Mucosa of descending colon (tissue), 3 donors: ENCODE data around the gene LIPK. TPM values are rescaled to one million over a fixed set of nuclear protein-coding genes. Genes with fewer than 3 reads are reported as not detected.
A peak's percentile ranks its signal among the peaks of the same experiment; 100 is the strongest.

Experiments used
- ATAC-seq: fragments of 200-7000 bp; cut with Tn5 transposase; one replicate; pipeline ENCODE4 v1.9.1; 2020; ENCODE audit warnings: mild to moderate bottlenecking, moderate library complexity
- DNase-seq, 3 donors: peaks; one replicate each; pipeline ENCODE4 v3.0.0-alpha.2; 2020
- H3K36me3 ChIP-seq: fragments of 200-600 bp; one replicate; pipeline ENCODE4 v1.8.0; 2021; ENCODE audit warnings: low read depth, mild to moderate bottlenecking
- H3K4me1 ChIP-seq: fragments of 200-600 bp; one replicate; pipeline ENCODE4 v1.8.0; 2021; ENCODE audit warnings: low read depth, mild to moderate bottlenecking
- H3K4me3 ChIP-seq: fragments of 200-600 bp; one replicate; pipeline ENCODE4 v1.8.0; 2021; ENCODE audit warnings: mild to moderate bottlenecking
- H3K9me3 ChIP-seq: fragments of 200-600 bp; one replicate; pipeline ENCODE4 v1.8.0; 2021; ENCODE audit warnings: mild to moderate bottlenecking
- intact Hi-C, 2 donors: fragments of 100-400 bp; cut with DNase I in 1 of 2; cut with micrococcal nuclease in 1 of 2; formaldehyde crosslinking; loops; one replicate each; pipeline versions ENCODE4 v1.11.0 to v1.11.1; 2022; cut with DNase I, micrococcal nuclease
- long read RNA-seq, 2 donors: library from polyadenylated mRNA; unstranded; transcript quantifications; one replicate each; pipeline ENCODE4 v2.0.0, GENCODE V29; 2019 to 2021
- total RNA-seq, 3 donors: library from RNA; stranded (reverse); fragmentation: NEBNext Ultra II Directional in 2 of 3; extraction: Animal tissue kit (Norgen Biotek cat#: 25700) in 2 of 3; gene quantifications; one replicate each; pipeline versions ENCODE4 v1.2.1 to v1.2.4, GENCODE V29; 2021 to 2023
- TF ChIP-seq, protein P1 (sequence below): fragments of 200-600 bp; IDR thresholded peaks from one replicate; pipeline ENCODE4 v1.8.0; 2022; ENCODE audit warnings: antibody characterized with exemption, mild to moderate bottlenecking
- donor health status: DM: no; HTN: no; CAD: no; lungs with moderate emphysema.
- donor health status: DM: no; HTN: no; CAD: no.
- donor health status: DM: no; HTN: yes; CAD: no.

Gene LIPK, protein sequence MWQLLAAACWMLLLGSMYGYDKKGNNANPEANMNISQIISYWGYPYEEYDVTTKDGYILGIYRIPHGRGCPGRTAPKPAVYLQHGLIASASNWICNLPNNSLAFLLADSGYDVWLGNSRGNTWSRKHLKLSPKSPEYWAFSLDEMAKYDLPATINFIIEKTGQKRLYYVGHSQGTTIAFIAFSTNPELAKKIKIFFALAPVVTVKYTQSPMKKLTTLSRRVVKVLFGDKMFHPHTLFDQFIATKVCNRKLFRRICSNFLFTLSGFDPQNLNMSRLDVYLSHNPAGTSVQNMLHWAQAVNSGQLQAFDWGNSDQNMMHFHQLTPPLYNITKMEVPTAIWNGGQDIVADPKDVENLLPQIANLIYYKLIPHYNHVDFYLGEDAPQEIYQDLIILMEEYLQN
- not detected for total RNA-seq
- long read RNA-seq, donor 1, result 0 reads
- long read RNA-seq, donor 2, result 0 reads

- ATAC-seq, result no peak
- no peak for DNase-seq
- intact Hi-C loops, result no loop called here
These were observed at the start of gene LIPK for GRCh38 chr10:88705958-88706357. LIPK (plus strand) TSS chr10:88706249; CDS start chr10:88724544, 18,295 bp downstream.

DNA sequence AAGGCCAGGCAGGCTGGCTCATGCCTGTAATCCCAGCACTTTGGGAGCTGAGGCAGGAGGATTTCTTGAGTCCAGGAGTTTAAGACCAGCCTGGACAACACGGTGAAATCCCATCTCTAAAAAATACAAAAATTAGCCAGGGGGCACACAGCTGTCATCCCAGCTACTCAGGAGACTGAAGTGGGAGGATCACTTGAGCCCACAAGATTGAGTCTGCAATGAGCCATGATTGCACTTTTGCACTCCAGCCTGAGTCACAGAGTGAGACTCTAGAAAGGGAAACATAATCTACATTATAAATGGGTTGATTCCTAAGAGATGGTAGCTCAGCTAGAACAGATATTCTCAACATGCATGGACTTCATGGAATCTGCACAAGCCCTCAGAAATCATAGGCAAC is 48.1 kb upstream of the LIPK start:
- TF ChIP-seq, protein P1, sequence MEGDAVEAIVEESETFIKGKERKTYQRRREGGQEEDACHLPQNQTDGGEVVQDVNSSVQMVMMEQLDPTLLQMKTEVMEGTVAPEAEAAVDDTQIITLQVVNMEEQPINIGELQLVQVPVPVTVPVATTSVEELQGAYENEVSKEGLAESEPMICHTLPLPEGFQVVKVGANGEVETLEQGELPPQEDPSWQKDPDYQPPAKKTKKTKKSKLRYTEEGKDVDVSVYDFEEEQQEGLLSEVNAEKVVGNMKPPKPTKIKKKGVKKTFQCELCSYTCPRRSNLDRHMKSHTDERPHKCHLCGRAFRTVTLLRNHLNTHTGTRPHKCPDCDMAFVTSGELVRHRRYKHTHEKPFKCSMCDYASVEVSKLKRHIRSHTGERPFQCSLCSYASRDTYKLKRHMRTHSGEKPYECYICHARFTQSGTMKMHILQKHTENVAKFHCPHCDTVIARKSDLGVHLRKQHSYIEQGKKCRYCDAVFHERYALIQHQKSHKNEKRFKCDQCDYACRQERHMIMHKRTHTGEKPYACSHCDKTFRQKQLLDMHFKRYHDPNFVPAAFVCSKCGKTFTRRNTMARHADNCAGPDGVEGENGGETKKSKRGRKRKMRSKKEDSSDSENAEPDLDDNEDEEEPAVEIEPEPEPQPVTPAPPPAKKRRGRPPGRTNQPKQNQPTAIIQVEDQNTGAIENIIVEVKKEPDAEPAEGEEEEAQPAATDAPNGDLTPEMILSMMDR, result no peak
- DNase-seq (no peak), ATAC-seq (no peak)
- H3K9me3 ChIP-seq, result no peaks in the 10 kb centered on the region
- intact Hi-C loops, result no loop called here
- no peaks in the 10 kb centered on the region for H3K36me3 ChIP-seq
- H3K4me3 ChIP-seq, result no peak overlapping the region
- no peaks in the 10 kb centered on the region for H3K4me1 ChIP-seq

More at GRCh38 chr10:88705958-88706357, at the start of gene LIPK:
- Histone ChIP-seq H3K9me3 (no peaks in the 10 kb centered on the region), H3K4me1 (peaks cover 6% of the 10 kb centered on the region), H3K4me3 (no peak within 1 kb of the TSS), H3K36me3 (no peaks in the 10 kb centered on the region)
- TF ChIP-seq, protein P1, result no peak

- H3K9me3 ChIP-seq, result no peaks in the 10 kb centered on the region
- DNase-seq (no peak), ATAC-seq (peak; percentile 81)
- no peak overlapping the region for H3K4me3 ChIP-seq
- TF ChIP-seq, protein P1, result no peak
- intact Hi-C loops, result no loop called here
- no peaks in the 10 kb centered on the region for H3K36me3 ChIP-seq
- no peaks in the 10 kb centered on the region for H3K4me1 ChIP-seq
These were observed 46.1 kb upstream of the LIPK start for GRCh38 chr10:88659725-88660597.

DNA sequence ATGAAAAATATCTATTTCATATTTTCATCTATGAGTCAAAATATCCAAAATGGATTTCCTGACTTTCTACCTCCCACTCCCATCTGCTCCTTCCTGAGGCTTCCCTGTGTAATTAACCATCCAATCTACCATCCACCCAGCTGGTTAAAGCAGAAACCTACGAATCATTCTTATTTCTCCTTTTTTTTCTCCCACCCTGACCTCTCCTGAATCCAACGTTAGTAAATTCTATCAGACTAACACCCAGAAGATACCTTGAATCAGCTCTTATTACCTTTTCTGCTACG is 45.5 kb upstream of the LIPK start:
- TF ChIP-seq, protein P1, result no peak
- ATAC-seq (no peak), DNase-seq (no peak)
- intact Hi-C loops, result no loop called here
- no peak overlapping the region for H3K4me3 ChIP-seq
- no peaks in the 10 kb centered on the region for H3K9me3 ChIP-seq
- H3K4me1 ChIP-seq, result no peaks in the 10 kb centered on the region
- no peaks in the 10 kb centered on the region for H3K36me3 ChIP-seq

DNA sequence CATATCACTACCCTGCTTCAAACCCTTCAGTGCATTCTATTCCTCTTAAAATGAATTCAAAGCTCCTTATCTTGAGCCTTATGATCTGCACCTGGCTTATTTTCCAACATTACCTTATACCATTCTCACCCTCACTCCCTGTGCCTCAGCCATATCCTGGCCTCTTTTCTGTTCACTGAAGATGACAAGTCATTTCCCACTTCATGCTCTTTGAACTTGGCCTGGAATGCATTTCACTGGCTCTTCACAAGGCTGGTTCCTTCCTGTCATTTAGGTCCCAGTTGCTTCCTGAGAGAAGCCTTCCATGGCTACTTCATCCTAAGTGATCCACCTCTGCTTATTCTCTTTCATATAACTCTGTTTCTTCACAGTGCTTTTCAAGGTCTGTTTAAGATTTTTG is 45.0 kb upstream of the LIPK start:
- DNase-seq, result no peak
- H3K4me1 ChIP-seq, result no peaks in the 10 kb centered on the region
- intact Hi-C loops, result no loop called here
- TF ChIP-seq, protein P1, result no peak
- no peaks in the 10 kb centered on the region for H3K9me3 ChIP-seq
- no peaks in the 10 kb centered on the region for H3K36me3 ChIP-seq
- ATAC-seq, result peak; percentile 46
- H3K4me3 ChIP-seq, result no peak overlapping the region
